A549 treated with AZD2906 at 1 μM for 4 hours (cell line): ENCODE results near the gene PNMA8A. TPM values are rescaled to one million over a fixed set of nuclear protein-coding genes. Genes with fewer than 3 reads are reported as not detected.

Experiments used
- total RNA-seq: library from RNA; stranded (reverse); fragments of 200-300 nt; extraction: Qiagen RNA extraction; gene quantifications from 5 replicates; pipeline ENCODE4 v1.2.3, GENCODE V29; 2022

The PNMA8A gene, protein sequence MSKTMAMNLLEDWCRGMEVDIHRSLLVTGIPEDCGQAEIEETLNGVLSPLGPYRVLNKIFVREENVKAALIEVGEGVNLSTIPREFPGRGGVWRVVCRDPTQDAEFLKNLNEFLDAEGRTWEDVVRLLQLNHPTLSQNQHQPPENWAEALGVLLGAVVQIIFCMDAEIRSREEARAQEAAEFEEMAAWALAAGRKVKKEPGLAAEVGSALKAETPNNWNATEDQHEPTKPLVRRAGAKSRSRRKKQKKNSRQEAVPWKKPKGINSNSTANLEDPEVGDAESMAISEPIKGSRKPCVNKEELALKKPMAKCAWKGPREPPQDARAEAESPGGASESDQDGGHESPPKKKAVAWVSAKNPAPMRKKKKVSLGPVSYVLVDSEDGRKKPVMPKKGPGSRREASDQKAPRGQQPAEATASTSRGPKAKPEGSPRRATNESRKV
- 7.9 to 10.4 TPM (median 8.8 TPM) in 5 replicates for total RNA-seq

GRCh38 chr19:46471116-46471733 lies at the start of gene PNMA8A:
TSS of gene PNMA8A (minus strand) at chr19:46471563. CDS start at chr19:46471035, 528 bp downstream.

DNA sequence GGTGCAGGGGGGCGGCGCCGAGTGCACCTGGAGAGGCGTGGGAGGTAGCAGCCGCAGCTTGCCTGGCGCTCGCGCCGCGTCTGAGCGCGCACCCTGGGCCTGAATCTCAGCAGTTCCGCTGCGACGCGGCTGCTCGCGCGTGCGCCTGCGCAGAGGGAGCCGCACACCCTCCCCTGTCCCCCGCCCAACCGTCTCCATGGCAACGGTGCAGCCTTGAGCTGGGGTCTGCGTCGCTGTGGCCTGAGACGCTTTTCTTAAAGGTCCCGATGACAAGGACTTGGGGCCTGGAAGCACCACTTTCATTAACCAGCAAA lies 24.4 kb upstream of the PNMA8A start, which contains the start of gene PNMA8B:
Gene PNMA8B (minus strand): TSS at position 82 of the 314 bp plus-strand sequence. CDS start 402 bp downstream, outside the sequence.

GRCh38 chr19:46428239-46429135 lies 42.9 kb downstream of the PNMA8A start, which contains the start of gene PNMA8C:
TSS of gene PNMA8C (minus strand) at chr19:46428936. CDS start at chr19:46428359, 577 bp downstream.

Other genes with a start within 250 kb of the PNMA8A start
- gene IGFL1, start 241.8 kb downstream of the PNMA8A start, total RNA-seq, result 1.0 to 2.3 TPM (median 1.9 TPM) in 5 replicates
- 0.03 to 0.13 TPM (median 0.07 TPM) in 4 of 5 replicates, not detected in the other for gene HIF3A, start 174.5 kb downstream of the PNMA8A start, total RNA-seq
- gene PPP5C, start 124.5 kb downstream of the PNMA8A start, total RNA-seq, result 80.2 to 88.5 TPM (median 83.3 TPM) in 5 replicates
- not detected in 5 replicates for gene CCDC8, start 58.0 kb downstream of the PNMA8A start, total RNA-seq
- gene PNMA8C, start 42.6 kb downstream of the PNMA8A start, total RNA-seq, result not detected in 5 replicates
- gene PNMA8B, start 24.3 kb upstream of the PNMA8A start, total RNA-seq, result not detected in 5 replicates
- 202 to 250 TPM (median 232 TPM) in 5 replicates for gene CALM3, start 129.8 kb upstream of the PNMA8A start, total RNA-seq
- gene PTGIR, start 153.5 kb upstream of the PNMA8A start, total RNA-seq, result 0.03 to 0.09 TPM in 2 of 5 replicates, not detected in the others
- not detected in 5 replicates for gene GNG8, start 164.6 kb upstream of the PNMA8A start, total RNA-seq
- gene DACT3, start 189.6 kb upstream of the PNMA8A start, total RNA-seq, result 0.22 to 0.36 TPM (median 0.28 TPM) in 5 replicates
- 21.8 to 30.0 TPM (median 27.1 TPM) in 5 replicates for gene PRKD2, start 245.6 kb upstream of the PNMA8A start, total RNA-seq